Mucosa of stomach (tissue), 1 donor: ENCODE data around the gene ZNF700.
A peak's percentile ranks its signal among the peaks of the same experiment; 100 is the strongest.
"Not testable (repeated sequence)": the region's sequence is repeated elsewhere in the genome, so short reads cannot be mapped to it uniquely, and the experiment has no call there.

ENCODE experiments used
- H3K27me3 ChIP-seq: one replicate; pipeline ENCODE4 v1.7.0; 2013; ENCODE audit warnings: mild to moderate bottlenecking, low read length; ENCODE audit not compliant: control insufficient read depth, insufficient read depth
- H3K36me3 ChIP-seq: one replicate; pipeline ENCODE4 v1.7.0; 2013; ENCODE audit warnings: low read length; ENCODE audit not compliant: control insufficient read depth, insufficient read depth
- H3K4me1 ChIP-seq: one replicate; pipeline ENCODE4 v1.7.0; 2013; ENCODE audit warnings: mild to moderate bottlenecking, low read length; ENCODE audit not compliant: control insufficient read depth, insufficient read depth
- H3K4me3 ChIP-seq: one replicate; pipeline ENCODE4 v1.7.0; 2013; ENCODE audit warnings: low read length
- H3K9ac ChIP-seq: one replicate; pipeline ENCODE4 v1.7.0; 2013; ENCODE audit warnings: mild to moderate bottlenecking, low read length, moderate library complexity
- H3K9me3 ChIP-seq: one replicate; pipeline ENCODE4 v1.7.0; 2013; ENCODE audit warnings: mild to moderate bottlenecking, low read length, moderate library complexity; ENCODE audit not compliant: control insufficient read depth
- donor health status: Pancreatic carcinoma.

Gene ZNF700

DNA sequence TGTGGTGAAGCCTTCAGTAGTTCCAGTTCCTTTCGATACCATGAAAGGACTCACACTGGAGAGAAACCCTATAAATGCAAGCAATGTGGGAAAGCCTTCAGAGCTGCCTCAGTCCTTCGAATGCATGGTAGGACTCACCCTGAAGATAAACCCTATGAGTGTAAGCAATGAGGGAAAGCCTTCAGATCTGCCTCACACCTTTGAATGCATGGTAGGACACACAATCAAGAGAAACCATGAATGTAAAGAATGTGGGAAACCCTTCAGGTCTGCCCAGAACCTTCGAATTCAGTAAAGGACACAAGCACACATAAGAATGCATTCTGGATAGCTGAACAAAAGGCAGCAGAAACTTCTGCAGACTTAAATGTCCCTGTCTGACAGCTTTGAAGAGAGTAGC, 19.0 kb upstream of the ZNF700 start:
- Histone ChIP-seq H3K9me3 (peaks cover 29% of the 10 kb centered on the region), H3K36me3 (peaks cover 22% of the 10 kb centered on the region), H3K27me3 (no peaks in the 10 kb centered on the region), H3K4me3 (peak overlapping the region; percentile 50), H3K9ac (no peak overlapping the region), H3K4me1 (no peaks in the 10 kb centered on the region)

DNA sequence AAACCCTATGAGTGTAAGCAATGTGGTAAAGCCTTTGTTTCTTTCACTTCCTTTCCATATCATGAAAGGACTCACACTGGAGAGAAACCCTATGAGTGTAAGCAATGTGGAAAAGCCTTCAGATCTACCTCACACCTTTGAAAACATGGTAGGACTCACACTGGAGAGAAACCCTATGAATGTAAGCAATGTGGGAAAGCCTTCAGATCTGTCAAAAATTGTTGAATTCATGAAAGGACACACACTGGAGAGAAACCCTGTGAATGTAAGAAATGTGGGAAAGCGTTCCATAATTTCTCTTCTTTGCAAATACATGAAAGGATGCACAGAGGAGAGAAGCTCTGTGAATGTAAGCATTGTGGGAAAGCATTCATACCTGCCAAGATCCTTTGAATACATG, 13.0 kb upstream of the ZNF700 start:
- H3K4me1 ChIP-seq, H3K36me3 ChIP-seq, H3K4me3 ChIP-seq, H3K9ac ChIP-seq, H3K27me3 ChIP-seq: not testable (repeated sequence)
- H3K9me3 ChIP-seq: peaks cover 17% of the 10 kb centered on the region

DNA sequence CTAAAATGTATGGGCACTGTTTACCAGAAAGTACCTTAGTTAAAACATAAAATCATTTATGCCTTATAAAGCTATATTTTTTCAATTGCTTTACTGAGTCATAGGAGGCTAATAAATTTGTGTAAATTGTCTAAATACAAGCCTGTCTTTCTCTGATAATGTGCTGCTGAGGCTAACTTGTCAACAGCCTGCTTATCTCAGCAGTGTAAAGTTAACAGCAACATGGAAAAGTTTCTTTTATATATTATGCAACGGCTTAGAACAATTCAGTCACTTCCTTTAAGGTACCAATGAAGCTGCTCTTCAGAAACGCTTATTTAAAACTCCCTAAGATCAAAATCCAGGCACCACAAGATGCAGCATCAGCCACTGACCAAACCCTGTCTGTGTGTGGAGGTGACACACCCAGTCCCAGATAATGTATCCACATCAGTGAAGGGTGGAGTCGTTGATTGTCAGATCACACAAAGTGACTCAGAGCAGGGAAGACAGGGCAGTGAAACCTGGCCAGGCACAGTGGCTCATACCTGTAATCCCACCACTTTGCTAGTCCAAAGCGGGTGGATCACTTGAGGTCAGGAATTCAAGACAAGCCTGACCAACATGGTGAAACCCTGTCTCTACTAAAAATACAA, 10.4 kb upstream of the ZNF700 start:
- not testable (repeated sequence) for H3K36me3 ChIP-seq, H3K27me3 ChIP-seq, H3K4me1 ChIP-seq, H3K9ac ChIP-seq, H3K4me3 ChIP-seq
- peaks cover 17% of the 10 kb centered on the region for H3K9me3 ChIP-seq

DNA sequence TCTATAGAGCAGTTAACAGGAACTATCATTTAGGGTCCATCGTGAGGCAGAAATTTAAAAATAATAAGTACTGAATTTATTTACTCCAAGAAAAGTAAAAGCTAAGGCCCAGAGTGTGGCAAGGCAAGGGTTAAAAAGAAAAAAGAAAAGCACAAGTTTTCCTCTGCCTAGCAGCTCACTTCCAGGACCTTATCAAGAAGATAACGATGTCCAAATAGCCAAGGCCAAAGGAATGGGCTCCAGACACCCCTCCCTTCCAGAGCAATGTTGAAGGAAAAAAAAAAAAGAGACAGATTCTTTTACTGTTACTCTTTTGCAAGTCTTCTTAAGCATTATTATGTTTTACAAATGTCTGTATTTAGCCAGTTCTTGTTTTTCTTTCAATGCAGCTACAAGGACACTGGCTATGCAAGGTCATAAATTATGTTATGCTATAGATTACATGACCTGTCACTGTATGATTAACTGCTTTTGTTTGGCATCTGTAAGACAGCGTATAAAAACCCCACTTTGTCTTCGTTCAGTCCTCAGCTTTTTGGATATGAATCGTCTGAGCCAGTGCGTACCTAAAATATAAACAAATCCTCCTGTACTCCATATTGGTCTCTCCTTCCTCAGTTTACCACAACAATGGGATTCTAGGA, 2.9 kb upstream of the ZNF700 start:
- peaks cover 20% of the 10 kb centered on the region for H3K4me1 ChIP-seq
- H3K4me3 ChIP-seq: no peak overlapping the region
- H3K27me3 ChIP-seq: no peaks in the 10 kb centered on the region
- no peaks in the 10 kb centered on the region for H3K36me3 ChIP-seq
- no peak overlapping the region for H3K9ac ChIP-seq
- no peaks in the 10 kb centered on the region for H3K9me3 ChIP-seq

DNA sequence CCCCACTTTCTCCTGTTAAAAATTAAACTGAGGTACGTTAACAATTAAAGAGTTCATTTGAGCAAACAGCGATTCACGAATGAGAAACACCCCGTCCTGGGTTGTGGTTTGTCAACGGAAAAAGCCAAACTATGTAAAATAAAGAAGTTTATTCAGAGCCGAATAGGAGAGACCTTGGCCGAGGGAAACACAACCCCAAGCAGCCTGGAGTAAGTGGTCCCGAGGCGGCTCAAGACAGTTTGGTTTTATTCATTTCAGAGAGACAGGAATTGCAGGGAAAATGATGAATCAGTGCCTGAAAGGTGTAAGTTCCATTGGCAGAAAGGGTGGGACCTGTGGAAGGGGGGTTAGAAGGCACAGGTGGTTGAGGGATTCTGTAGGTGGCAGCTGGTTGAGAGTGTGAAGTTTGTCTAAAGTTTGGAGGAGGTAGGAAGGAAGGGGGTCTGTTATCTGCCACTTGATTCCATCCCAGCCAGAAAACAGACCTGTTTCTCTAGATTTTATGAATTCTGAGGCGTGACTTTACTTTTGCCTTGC, 812 bp downstream of the ZNF700 start:
- not testable (repeated sequence) for H3K27me3 ChIP-seq, H3K36me3 ChIP-seq, H3K9me3 ChIP-seq
- Histone ChIP-seq H3K4me1 (peaks cover 20% of the 10 kb centered on the region), H3K9ac (peak overlapping the region; percentile 96), H3K4me3 (peak overlapping the region; percentile 100)

DNA sequence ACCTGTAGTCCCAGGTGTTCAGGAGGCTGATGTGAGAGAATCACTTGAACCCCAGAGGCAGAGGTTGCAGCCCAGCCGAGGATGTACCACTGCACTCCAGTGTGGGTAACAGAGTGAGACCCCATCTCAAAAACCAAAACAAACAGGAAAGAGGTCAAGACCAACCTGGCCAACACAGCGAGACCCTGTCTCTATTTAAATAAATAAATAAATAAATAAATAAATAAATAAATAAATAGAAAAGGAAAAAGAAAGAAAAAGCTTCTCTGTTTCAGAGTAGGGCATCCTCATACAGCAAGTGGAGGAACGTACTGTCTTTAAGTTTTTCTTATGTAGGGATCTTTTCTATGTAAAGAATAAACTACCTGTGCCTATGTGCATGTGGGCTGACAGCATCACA, 2.3 kb downstream of the ZNF700 start:
- H3K9me3 ChIP-seq: no peaks in the 10 kb centered on the region
- H3K9ac ChIP-seq: no peak overlapping the region
- no peak overlapping the region for H3K4me3 ChIP-seq
- H3K27me3 ChIP-seq: no peaks in the 10 kb centered on the region
- peaks cover 20% of the 10 kb centered on the region for H3K4me1 ChIP-seq
- H3K36me3 ChIP-seq: no peaks in the 10 kb centered on the region

DNA sequence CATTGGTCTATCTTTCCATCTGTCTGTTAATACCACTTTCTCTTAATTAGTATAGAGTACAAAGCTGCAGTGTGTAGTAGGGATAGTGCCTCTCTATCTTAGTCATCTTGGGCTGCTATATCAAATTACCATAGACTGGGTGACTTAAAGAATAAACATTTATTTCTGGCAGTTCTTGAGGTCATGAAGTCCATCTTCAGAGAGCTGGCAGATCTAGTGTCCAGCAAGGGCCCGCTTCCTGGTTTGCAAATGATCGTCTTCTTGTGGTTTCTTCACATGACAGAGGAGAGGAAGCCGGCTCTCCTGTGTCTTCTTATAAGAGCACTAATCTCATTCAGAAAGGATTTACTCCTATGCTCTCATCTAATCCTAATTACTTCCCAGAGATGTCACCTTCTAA, 6.1 kb downstream of the ZNF700 start:
- no peaks in the 10 kb centered on the region for H3K36me3 ChIP-seq
- H3K9ac ChIP-seq: no peak overlapping the region
- H3K4me3 ChIP-seq: no peak overlapping the region
- H3K27me3 ChIP-seq: no peaks in the 10 kb centered on the region
- no peaks in the 10 kb centered on the region for H3K9me3 ChIP-seq
- H3K4me1 ChIP-seq: peaks cover 4% of the 10 kb centered on the region

DNA sequence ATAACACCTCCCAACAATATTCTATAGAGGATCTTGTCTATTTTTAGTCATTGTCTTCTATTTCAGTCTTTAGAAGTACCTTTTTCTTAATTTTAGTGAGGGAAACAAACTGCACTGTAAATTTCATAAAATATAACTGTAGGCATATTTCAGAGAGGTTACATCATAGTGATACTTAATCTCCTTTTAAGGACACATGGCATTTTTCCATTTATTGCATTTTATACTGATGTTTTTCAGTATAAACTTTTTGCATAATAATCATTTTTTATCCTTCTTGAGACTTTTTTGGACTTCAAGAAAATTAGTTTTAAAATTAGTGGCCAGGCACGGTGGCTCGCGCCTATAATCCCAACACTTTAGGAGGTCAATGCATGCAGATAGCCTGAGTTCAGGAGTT, 6.6 kb downstream of the ZNF700 start:
- H3K9me3 ChIP-seq: no peaks in the 10 kb centered on the region
- H3K4me1 ChIP-seq: no peaks in the 10 kb centered on the region
- H3K9ac ChIP-seq: no peak overlapping the region

DNA sequence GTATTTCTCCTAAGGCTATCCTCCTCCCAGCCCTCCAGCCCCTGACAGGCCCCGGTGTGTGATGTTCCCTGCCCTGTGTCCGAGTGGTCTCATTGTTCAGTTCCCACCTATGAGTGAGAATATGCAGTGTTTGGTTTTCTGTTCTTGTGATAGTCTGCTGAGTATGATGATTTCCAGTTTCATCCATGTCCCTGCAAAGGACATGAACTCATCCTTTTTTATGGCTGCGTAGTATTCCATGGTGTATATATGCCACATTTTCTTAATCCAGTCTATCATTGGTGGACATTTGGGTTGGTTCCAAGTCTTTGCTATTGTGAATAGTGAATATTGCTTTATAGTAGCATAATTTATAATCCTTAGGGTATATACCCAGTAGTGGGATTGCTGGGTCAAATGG, 10.9 kb downstream of the ZNF700 start:
- not testable (repeated sequence) for H3K4me3 ChIP-seq, H3K27me3 ChIP-seq, H3K9ac ChIP-seq, H3K36me3 ChIP-seq, H3K9me3 ChIP-seq, H3K4me1 ChIP-seq

More for the DNA sequence above, 6.6 kb downstream of the ZNF700 start:
- no peak overlapping the region for H3K4me3 ChIP-seq
- no peaks in the 10 kb centered on the region for H3K36me3 ChIP-seq
- no peaks in the 10 kb centered on the region for H3K27me3 ChIP-seq

DNA sequence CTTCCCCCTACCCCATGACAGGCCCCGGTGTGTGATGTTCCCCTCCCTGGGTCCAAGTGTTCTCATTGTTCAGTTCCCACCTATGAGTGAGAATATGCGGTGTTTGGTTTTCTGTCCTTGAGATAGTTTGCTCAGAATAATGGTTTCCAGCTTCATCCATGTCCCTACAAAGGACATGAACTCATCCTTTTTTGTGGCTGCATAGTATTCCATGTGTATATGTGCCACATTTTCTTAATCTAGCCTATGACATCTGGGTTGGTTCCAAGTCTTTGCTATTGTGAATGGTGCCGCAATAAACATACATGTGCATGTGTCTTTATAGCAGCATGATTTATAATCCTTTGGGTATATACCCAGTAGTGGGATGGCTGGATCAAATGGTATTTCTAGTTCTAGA, 13.5 kb downstream of the ZNF700 start:
- not testable (repeated sequence) for H3K9ac ChIP-seq, H3K4me1 ChIP-seq, H3K4me3 ChIP-seq, H3K9me3 ChIP-seq, H3K27me3 ChIP-seq, H3K36me3 ChIP-seq

DNA sequence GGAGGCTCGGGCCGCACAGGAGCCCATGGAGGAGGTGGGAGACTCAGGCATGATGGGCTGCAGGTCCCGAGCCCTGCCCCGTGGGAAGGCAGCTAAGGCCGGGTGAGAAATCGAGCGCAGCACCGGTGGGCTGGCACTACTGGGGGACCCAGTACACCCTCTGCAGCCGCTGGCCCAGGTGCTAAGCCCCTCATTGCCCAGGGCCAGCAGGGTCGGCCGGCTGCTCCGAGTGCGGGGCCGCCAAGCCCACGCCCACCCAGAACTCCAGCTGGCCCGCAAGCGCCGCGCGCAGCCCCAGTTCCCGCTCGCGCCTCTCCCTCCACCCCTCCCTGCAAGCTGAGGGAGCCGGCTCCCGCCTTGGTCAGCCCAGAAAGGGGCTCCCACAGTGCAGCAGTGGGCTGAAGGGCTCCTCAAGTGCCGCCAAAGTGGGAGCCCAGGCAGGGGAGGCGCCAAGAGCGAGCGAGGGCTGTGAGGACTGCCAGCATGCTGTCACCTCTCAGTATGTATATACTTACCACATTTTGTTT, 16.5 kb downstream of the ZNF700 start:
- not testable (repeated sequence) for H3K36me3 ChIP-seq, H3K27me3 ChIP-seq, H3K4me1 ChIP-seq, H3K9ac ChIP-seq, H3K4me3 ChIP-seq
- H3K9me3 ChIP-seq: peaks cover 37% of the 10 kb centered on the region

DNA sequence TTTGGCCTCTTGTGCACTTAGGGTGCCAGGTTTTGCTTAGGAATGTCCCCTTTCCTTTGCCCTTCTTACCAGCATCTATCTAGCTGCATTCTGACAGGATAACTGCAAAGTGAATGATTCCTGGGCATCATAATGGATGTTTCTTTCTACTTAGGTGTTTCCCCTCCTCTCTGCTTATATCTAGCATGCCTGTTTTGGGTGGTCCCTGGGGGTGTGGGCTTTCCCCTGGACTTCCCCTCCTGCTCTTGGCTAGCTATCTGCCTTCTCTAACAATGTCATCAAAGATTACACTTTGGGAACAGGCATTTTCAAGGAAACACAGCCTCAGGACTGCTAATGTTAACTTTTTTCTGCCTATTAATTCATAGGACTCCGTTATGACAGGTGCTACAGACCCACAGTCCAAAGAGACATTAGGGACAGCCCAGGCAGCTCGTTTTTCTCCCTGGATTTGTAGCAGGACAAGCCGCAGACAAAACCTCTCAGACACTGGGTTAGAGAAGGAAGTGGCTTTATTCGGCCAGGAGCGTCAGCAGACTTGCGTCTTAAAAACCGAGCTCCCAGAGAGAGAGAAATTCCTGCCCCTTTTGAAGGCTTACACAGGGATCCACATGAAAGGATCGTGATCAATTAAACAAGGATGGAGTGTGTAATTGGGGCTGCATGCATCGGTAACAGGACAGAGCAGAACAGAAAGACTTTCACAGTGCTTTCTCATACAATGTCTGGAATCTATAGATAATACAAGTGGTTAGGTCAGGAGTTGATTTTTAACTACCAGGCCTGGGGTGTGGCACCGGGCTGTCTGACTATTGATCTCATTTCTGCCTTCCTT, 17.3 kb downstream of the ZNF700 start:
- H3K27me3 ChIP-seq: no peaks in the 10 kb centered on the region
- no peaks in the 10 kb centered on the region for H3K36me3 ChIP-seq
- H3K9me3 ChIP-seq: peaks cover 44% of the 10 kb centered on the region
- H3K9ac ChIP-seq: no peak overlapping the region
- no peaks in the 10 kb centered on the region for H3K4me1 ChIP-seq
- H3K4me3 ChIP-seq: no peak overlapping the region
